HPDE6-E6E7 (cell line): ENCODE data around the gene MUC22.
"Not testable (repeated sequence)": the region's sequence is repeated elsewhere in the genome, so short reads cannot be mapped to it uniquely, and the experiment has no call there.

Experiments used
- DNase-seq: peaks from one replicate; pipeline ENCODE4 v3.0.0; 2011; ENCODE audit warnings: missing footprints; ENCODE audit errors: extremely low spot score

MUC22 gene

GRCh38 chr6:31010393-31011060, at the start of gene MUC22:
Gene MUC22 (plus strand): TSS chr6:31010474. CDS start chr6:31010707, 233 bp downstream.
- DNase-seq: peak; percentile 54

- no peak for DNase-seq
These were observed 49.2 kb upstream of the MUC22 start for GRCh38 chr6:30960907-30961673.

- no peak for DNase-seq
These were observed 47.6 kb upstream of the MUC22 start for GRCh38 chr6:30962716-30963115.

- no peak for DNase-seq
These were observed 46.6 kb upstream of the MUC22 start for GRCh38 chr6:30963641-30964040.

- DNase-seq: no peak
These were observed 46.2 kb upstream of the MUC22 start for GRCh38 chr6:30964075-30964474.

- no peak for DNase-seq
These were observed 45.1 kb upstream of the MUC22 start for GRCh38 chr6:30965140-30965601.

- DNase-seq: no peak
These were observed 44.1 kb upstream of the MUC22 start for GRCh38 chr6:30966154-30966553.

GRCh38 chr6:30969171-30969570, 41.1 kb upstream of the MUC22 start:
- DNase-seq: not testable (repeated sequence)

- DNase-seq: no peak
These were observed 39.3 kb upstream of the MUC22 start for GRCh38 chr6:30970946-30971345.

GRCh38 chr6:30972816-30973215, 37.5 kb upstream of the MUC22 start:
- DNase-seq: no peak

- no peak for DNase-seq
These were observed 35.6 kb upstream of the MUC22 start for GRCh38 chr6:30974490-30975252.

- DNase-seq: no peak
These were observed 31.1 kb upstream of the MUC22 start for GRCh38 chr6:30979141-30979540.

GRCh38 chr6:30979690-30980089, 30.6 kb upstream of the MUC22 start:
- DNase-seq: no peak

- no peak for DNase-seq
These were observed 28.1 kb upstream of the MUC22 start for GRCh38 chr6:30981942-30982772.

- DNase-seq: no peak
These were observed 26.8 kb upstream of the MUC22 start, which contains the start of gene MUC21 for GRCh38 chr6:30983439-30983838. Gene MUC21 (plus strand): TSS chr6:30983718. CDS start chr6:30983959, 241 bp downstream.

GRCh38 chr6:30985490-30985889, 24.8 kb upstream of the MUC22 start:
- no peak for DNase-seq

- no peak for DNase-seq
These were observed 23.0 kb upstream of the MUC22 start for GRCh38 chr6:30987304-30987703.

GRCh38 chr6:30988209-30988825, 22.0 kb upstream of the MUC22 start:
- no peak for DNase-seq

- DNase-seq: no peak
These were observed 19.7 kb upstream of the MUC22 start for GRCh38 chr6:30990422-30991086.

GRCh38 chr6:30991891-30992290, 18.4 kb upstream of the MUC22 start:
- no peak for DNase-seq
